Endothelial cell of umbilical vein (primary cell): ENCODE data around the gene LCLAT1. TPM values are rescaled to one million over a fixed set of nuclear protein-coding genes. Genes with fewer than 3 reads are reported as not detected.

ENCODE experiments used
- BruUV-seq: library from RNA; stranded (reverse); fragments of 400-500 nt; replicated peaks from 2 replicates; lab custom pipeline; 2021; lab: Mats Ljungman, UMichigan
- CTCF ChIA-PET: fragments of 300-600, 350-600 bp; sonication (Branson Sonifier 250); formaldehyde crosslinking; loops from one replicate; lab custom pipeline; 2021; ENCODE audit warnings: antibody characterized with exemption, inconsistent platforms; lab: Charles Lee
- POLR2A ChIA-PET: fragments of 300-600, 350-600 bp; sonication (Branson Sonifier 250); formaldehyde crosslinking; loops from one replicate; lab custom pipeline; 2021; ENCODE audit warnings: antibody characterized with exemption, inconsistent platforms; lab: Charles Lee
- DNase-seq: peaks from one replicate; pipeline ENCODE4 v3.0.0-alpha.2; 2011; ENCODE audit warnings: low read depth, low spot score
- FAIRE-seq: peaks from 2 replicates; lab custom pipeline; 2011; peaks lifted over from hg19 to GRCh38; lab: Jason Lieb, UNC
- H2AFZ ChIP-seq: 2 replicates; pipeline ENCODE4 v1.6.0; 2012; ENCODE audit warnings: low read depth, low read length, control low read depth, inconsistent platforms
- H3K27ac ChIP-seq: 2 replicates; pipeline ENCODE4 v1.5.1; 2011; ENCODE audit warnings: low read depth, mild to moderate bottlenecking, control low read depth, low read length, moderate library complexity; ENCODE audit not compliant: insufficient read depth
- H3K27me3 ChIP-seq, 2 experiments: 2 replicates each; pipeline versions ENCODE4 v1.6.0 to v1.6.1; 2011; ENCODE audit warnings: low read length in 2 of 2, mixed read lengths in 1 of 2; ENCODE audit not compliant: control insufficient read depth in 2 of 2, insufficient read depth in 2 of 2
- H3K36me3 ChIP-seq, 2 experiments: 2 replicates in 1 of 2; 3 replicates in 1 of 2; pipeline ENCODE4 v1.5.1; 2011; ENCODE audit warnings: low read length in 2 of 2, mild to moderate bottlenecking in 1 of 2, moderate library complexity in 1 of 2; ENCODE audit not compliant: control insufficient read depth in 2 of 2, insufficient read depth in 2 of 2; ENCODE audit errors: extremely low read depth in 1 of 2
- H3K4me1 ChIP-seq: 3 replicates; pipeline ENCODE4 v1.5.1; 2011; ENCODE audit warnings: mild to moderate bottlenecking, low read length; ENCODE audit not compliant: control insufficient read depth, insufficient read depth; ENCODE audit errors: extremely low read depth
- H3K4me2 ChIP-seq: 2 replicates; pipeline ENCODE4 v1.6.1; 2011; ENCODE audit warnings: low read length, control low read depth, mixed read lengths; ENCODE audit not compliant: insufficient read depth
- H3K4me3 ChIP-seq, 3 experiments: fragments of 200-600 bp in 1 of 3; sonication (generic), shearing (Covaris generic) in 1 of 3; replicated peaks in 1 of 3; 2 replicates each; pipeline ENCODE4 v1.5.1; 2011 to 2016; ENCODE audit warnings: control low read depth in 3 of 3, low read length in 3 of 3, mild to moderate bottlenecking in 2 of 3, inconsistent platforms in 1 of 3, low read depth in 1 of 3, moderate library complexity in 1 of 3; ENCODE audit not compliant: insufficient read depth in 1 of 3
- H3K79me2 ChIP-seq: 2 replicates; pipeline ENCODE4 v1.6.0; 2012; ENCODE audit warnings: low read length, inconsistent platforms; ENCODE audit not compliant: control insufficient read depth, insufficient read depth
- H3K9ac ChIP-seq: replicated peaks from 2 replicates; pipeline ENCODE3; 2011; ENCODE audit warnings: low read length, control low read depth; ENCODE audit not compliant: insufficient read depth; ENCODE audit errors: extremely low read depth
- H3K9me1 ChIP-seq: replicated peaks from 3 replicates; pipeline ENCODE4 v1.6.0; 2011; ENCODE audit warnings: mild to moderate bottlenecking, low read length; ENCODE audit not compliant: control insufficient read depth, insufficient read depth; ENCODE audit errors: extremely low read depth
- H3K9me3 ChIP-seq: replicated peaks from 2 replicates; pipeline ENCODE4 v1.5.1; 2012; ENCODE audit warnings: low read length, inconsistent platforms; ENCODE audit not compliant: control insufficient read depth, insufficient read depth
- H4K20me1 ChIP-seq: replicated peaks from 2 replicates; pipeline ENCODE3; 2011; ENCODE audit warnings: mild to moderate bottlenecking, low read length; ENCODE audit not compliant: control insufficient read depth, insufficient read depth; ENCODE audit errors: extremely low read depth
- EZH2 ChIP-seq: IDR thresholded peaks from 2 replicates; pipeline ENCODE4 v1.6.1; 2012; ENCODE audit warnings: borderline replicate concordance, low read depth, mild to moderate bottlenecking, moderate library complexity, low read length, inconsistent platforms; ENCODE audit not compliant: severe bottlenecking
- FOS ChIP-seq: IDR thresholded peaks from 2 replicates; pipeline ENCODE4 v1.6.1; 2011; ENCODE audit warnings: mild to moderate bottlenecking, low read length, moderate library complexity, borderline replicate concordance; ENCODE audit not compliant: insufficient read depth
- GATA2 ChIP-seq: IDR thresholded peaks from 2 replicates; pipeline ENCODE4 v1.7.0; 2011; ENCODE audit warnings: low read depth, mild to moderate bottlenecking, moderate library complexity, mixed read lengths, low read length; ENCODE audit not compliant: insufficient read length, insufficient read depth
- JUN ChIP-seq: IDR thresholded peaks from 2 replicates; pipeline ENCODE4 v1.6.1; 2011; ENCODE audit warnings: borderline replicate concordance, low read depth; ENCODE audit not compliant: insufficient read length, insufficient read depth
- MYC ChIP-seq: IDR thresholded peaks from one replicate; pipeline ENCODE4 v1.6.1; 2011; ENCODE audit warnings: mild to moderate bottlenecking, low read depth, low read length
- POLR2A ChIP-seq: IDR thresholded peaks from 2 replicates; pipeline ENCODE4 v1.6.1; 2012; ENCODE audit warnings: low read depth, mild to moderate bottlenecking, control low read depth, low read length
- POLR2AphosphoS5 ChIP-seq: IDR thresholded peaks from 2 replicates; pipeline ENCODE4 v1.6.1; 2012; ENCODE audit warnings: low read depth, mild to moderate bottlenecking, control low read depth, low read length, moderate library complexity; ENCODE audit not compliant: insufficient read depth
- dilution Hi-C: fragments of 300-500 bp; cut with MboI; formaldehyde crosslinking; loops from one replicate; pipeline ENCODE4 v1.15.0; 2019; ENCODE audit warnings: low sequenced_read_pairs; ENCODE audit not compliant: extremely low pct_ligation_motif_present
- intact Hi-C: fragments of 100-400 bp; cut with micrococcal nuclease; formaldehyde crosslinking; loops from one replicate; pipeline ENCODE4 v1.10.0; 2022
- polyA plus RNA-seq, 4 experiments: library from polyadenylated mRNA; depleted of rRNA in 3 of 4; stranded (reverse) in 3 of 4; unstranded in 1 of 4; fragments of >200 nt; gene quantifications; 2 replicates each; pipeline versions ENCODE4 v1.2.1 to v1.2.3, GENCODE V29; 2011 to 2012; ENCODE audit warnings: missing spikeins in 1 of 4
- total RNA-seq: library from RNA; stranded (reverse); gene quantifications from 2 replicates; pipeline ENCODE4 v1.2.3, GENCODE V29; 2021

Gene LCLAT1
- total and polyA plus RNA-seq, 2 donors (not counting 3 experiments of a cell fraction or from before 2014, with no cell fraction given), result 6.1 to 20.8 TPM

DNA sequence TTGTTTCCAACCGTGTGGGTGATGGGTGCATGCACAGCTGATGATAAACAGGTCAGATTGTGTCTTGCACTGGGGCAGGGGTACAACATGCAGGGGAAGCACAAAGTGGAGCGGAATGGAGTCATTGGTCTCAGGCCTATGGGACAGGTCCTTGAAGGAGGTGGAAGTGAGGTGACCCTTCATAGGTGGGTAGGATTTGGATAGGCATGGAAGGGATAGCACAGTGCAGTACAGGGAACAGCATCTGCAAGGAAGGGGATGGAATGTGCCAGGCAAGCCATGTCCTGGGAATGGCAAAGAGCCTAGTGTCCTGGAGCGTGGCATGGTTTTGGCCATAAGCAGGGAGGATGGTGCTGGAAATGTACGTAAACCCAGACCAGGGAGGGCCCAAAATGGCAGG, 216.3 kb downstream of the LCLAT1 start:
- FAIRE-seq (no peak), DNase-seq (no peak)
- H3K9me1 ChIP-seq, result no peaks in the 10 kb centered on the region
- BruUV-seq, result no TSS peak
- no peaks in the 10 kb centered on the region for H3K27me3 ChIP-seq
- intact Hi-C loops (no loop called here), dilution Hi-C loops (no loop called here)
- ChIA-PET CTCF (no interaction called here), POLR2A (no interaction called here)
- H3K4me3 ChIP-seq, result no peak overlapping the region
- H3K9me3 ChIP-seq, result no peaks in the 10 kb centered on the region
- no peak overlapping the region for H3K27ac ChIP-seq
- no peaks in the 10 kb centered on the region for H3K36me3 ChIP-seq
- H3K9ac ChIP-seq, result no peak overlapping the region
- H2AFZ ChIP-seq, result no peak overlapping the region
- no peaks in the 10 kb centered on the region for H3K79me2 ChIP-seq
- TF ChIP-seq POLR2AphosphoS5 (no peak), POLR2A (no peak), JUN (no peak)
- no peak overlapping the region for H3K4me2 ChIP-seq
- H4K20me1 ChIP-seq, result no peaks in the 10 kb centered on the region
- H3K4me1 ChIP-seq, result no peaks in the 10 kb centered on the region

DNA sequence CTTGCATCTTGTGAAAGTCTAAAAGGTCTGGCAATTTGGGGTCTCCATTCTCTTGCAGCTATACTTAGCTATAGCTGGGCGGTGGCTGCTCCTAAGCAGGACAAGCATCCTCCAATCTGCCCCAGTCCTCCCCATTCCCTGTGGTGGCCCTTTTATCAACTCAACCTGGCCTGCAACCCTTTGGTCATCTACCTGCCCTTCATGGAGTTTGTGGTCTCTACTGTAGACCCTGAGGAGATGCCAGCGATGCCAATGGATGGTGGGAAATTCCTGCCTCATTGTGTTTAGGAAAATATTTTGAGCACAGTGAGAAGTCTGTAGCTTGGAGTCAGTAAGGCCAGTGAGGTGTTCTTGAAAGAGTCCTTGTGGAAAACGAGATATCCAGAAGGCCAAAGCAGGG, 216.8 kb downstream of the LCLAT1 start:
- Histone ChIP-seq H4K20me1 (no peaks in the 10 kb centered on the region), H2AFZ (no peak overlapping the region), H3K9me3 (no peaks in the 10 kb centered on the region), H3K36me3 (no peaks in the 10 kb centered on the region), H3K9me1 (no peaks in the 10 kb centered on the region), H3K79me2 (no peaks in the 10 kb centered on the region), H3K4me1 (no peaks in the 10 kb centered on the region), H3K9ac (no peak overlapping the region), H3K27me3 (no peaks in the 10 kb centered on the region), H3K27ac (no peak overlapping the region), H3K4me3 (no peak overlapping the region), H3K4me2 (no peak overlapping the region)
- no peak for DNase-seq
- dilution Hi-C loops (no loop called here), intact Hi-C loops (no loop called here)
- ChIA-PET POLR2A (no interaction called here), CTCF (interaction anchor here (1.0 kb wide), 2 partner anchors 10 to 455 kb away, joined by 3 read pairs; no protein-coding TSS in a partner anchor)
- no TSS peak for BruUV-seq
- FAIRE-seq, result no peak
- TF ChIP-seq POLR2AphosphoS5, result no peak
- no peak for TF ChIP-seq MYC
- TF ChIP-seq JUN, result no peak
- no peak for TF ChIP-seq EZH2
- no peak for TF ChIP-seq GATA2
- TF ChIP-seq FOS, result no peak
- no peak for TF ChIP-seq POLR2A
